Cardiac fibroblast (primary cell): Measurements from ENCODE around the gene SOX10.

Experiments
- DNase-seq, 2 donors: peaks; one replicate each; pipeline versions ENCODE4 v3.0.0 to v3.0.0-alpha.2; 2010; ENCODE audit warnings: low read depth in 2 of 2
- H3K4me3 ChIP-seq, 2 donors: replicated peaks in 1 of 2; 1 replicate in 1 of 2; 2 replicates in 1 of 2; pipeline ENCODE4 v1.5.1; 2011; ENCODE audit warnings: low read depth in 2 of 2, low read length in 2 of 2, mild to moderate bottlenecking in 2 of 2, moderate library complexity in 1 of 2
- TF ChIP-seq, protein P1 (sequence below): IDR thresholded peaks from one replicate; pipeline ENCODE4 v1.5.1; 2011; ENCODE audit warnings: low read depth, mild to moderate bottlenecking, low read length, inconsistent platforms

The SOX10 gene

DNA sequence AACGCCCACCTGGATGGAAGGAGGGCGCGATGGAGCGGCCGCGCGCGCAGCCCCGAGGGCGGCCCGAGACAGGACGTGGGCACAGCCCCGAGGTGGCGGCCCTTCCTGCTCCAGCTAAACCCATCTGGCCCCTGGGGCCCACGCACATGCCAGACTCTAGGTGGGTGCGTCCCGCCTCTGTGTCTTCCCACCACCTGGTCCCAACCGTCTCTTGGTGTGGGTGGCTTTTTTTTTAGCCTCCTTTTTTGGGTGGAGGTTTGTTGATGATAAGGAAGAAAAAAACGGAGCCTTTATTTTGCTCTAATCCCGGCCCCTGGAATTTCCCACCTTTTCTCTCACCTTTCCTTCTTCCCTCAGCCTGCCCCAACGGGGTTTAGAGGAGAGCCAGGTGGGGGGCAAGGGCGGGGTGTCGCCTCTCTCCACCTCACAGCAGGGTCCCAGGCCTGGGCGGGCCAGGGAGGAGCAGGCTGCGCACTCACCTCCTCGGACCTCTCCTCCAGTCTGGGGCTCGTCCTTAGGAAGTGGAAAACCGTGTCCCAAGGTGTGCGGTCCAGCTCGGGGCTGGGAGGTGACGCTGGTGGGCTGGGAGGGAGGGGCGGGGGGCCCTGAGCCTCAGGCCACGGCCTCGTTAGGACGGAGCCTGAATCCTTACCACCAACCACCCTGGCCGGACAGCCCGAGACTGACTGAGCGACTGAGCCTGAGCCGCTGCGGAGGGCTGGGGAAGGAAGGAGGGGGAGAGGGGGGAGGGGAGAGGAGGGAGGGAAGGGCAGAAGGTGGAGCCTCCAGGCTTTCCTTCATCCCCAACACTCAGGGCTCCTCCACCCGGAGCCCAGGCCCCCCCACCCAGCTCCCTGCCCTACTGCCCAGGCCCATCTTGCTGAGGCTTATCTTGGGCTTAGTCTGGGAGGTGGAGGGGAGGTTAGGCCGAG is at the start of gene SOX10:
TSS of gene SOX10 (minus strand) at position 696 of the 932 bp plus-strand sequence. CDS start 771 bp downstream, outside the sequence.
- no peak for DNase-seq
- TF ChIP-seq, protein P1, sequence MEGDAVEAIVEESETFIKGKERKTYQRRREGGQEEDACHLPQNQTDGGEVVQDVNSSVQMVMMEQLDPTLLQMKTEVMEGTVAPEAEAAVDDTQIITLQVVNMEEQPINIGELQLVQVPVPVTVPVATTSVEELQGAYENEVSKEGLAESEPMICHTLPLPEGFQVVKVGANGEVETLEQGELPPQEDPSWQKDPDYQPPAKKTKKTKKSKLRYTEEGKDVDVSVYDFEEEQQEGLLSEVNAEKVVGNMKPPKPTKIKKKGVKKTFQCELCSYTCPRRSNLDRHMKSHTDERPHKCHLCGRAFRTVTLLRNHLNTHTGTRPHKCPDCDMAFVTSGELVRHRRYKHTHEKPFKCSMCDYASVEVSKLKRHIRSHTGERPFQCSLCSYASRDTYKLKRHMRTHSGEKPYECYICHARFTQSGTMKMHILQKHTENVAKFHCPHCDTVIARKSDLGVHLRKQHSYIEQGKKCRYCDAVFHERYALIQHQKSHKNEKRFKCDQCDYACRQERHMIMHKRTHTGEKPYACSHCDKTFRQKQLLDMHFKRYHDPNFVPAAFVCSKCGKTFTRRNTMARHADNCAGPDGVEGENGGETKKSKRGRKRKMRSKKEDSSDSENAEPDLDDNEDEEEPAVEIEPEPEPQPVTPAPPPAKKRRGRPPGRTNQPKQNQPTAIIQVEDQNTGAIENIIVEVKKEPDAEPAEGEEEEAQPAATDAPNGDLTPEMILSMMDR = no peak
- no peak within 1 kb of the TSS for H3K4me3 ChIP-seq

DNA sequence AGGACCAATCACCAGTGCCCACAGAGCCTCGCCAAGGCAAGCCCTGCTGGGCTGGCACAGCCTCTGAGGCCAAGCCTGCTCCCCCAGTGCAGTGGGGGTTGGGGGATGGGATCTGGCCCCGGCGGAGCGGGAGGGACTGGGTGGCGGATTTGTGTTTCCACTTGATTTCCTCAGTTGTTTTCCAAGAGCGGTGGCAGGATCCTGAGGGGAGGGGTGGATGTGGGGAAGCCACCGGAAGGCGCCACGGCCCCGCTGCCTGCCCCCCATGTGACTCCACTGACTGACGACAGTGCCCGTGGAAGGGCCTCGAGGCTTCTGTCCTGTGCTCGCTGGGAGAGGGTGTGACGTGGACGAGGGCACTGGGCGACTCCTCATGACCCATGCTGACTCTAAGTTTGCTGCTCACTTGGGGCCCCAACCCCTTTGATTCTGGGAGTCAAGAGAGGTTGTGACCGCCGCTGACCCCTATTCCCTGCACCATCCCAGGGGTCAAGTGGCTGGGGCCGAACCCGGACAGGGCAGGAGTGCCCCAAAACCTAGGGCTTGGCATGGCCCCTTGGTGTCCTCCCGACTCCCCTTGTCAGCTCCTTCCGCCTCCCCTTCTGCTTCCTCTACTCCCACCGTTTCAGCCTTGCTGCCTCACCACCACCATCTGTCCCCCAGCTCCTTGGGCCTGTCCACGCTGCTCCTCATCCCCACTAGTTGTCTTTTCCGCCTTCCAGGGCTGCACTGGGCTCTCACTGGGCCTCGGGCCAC is 49.3 kb upstream of the SOX10 start:
- no peak overlapping the region for H3K4me3 ChIP-seq
- no peak for DNase-seq
- TF ChIP-seq, protein P1 = no peak

DNA sequence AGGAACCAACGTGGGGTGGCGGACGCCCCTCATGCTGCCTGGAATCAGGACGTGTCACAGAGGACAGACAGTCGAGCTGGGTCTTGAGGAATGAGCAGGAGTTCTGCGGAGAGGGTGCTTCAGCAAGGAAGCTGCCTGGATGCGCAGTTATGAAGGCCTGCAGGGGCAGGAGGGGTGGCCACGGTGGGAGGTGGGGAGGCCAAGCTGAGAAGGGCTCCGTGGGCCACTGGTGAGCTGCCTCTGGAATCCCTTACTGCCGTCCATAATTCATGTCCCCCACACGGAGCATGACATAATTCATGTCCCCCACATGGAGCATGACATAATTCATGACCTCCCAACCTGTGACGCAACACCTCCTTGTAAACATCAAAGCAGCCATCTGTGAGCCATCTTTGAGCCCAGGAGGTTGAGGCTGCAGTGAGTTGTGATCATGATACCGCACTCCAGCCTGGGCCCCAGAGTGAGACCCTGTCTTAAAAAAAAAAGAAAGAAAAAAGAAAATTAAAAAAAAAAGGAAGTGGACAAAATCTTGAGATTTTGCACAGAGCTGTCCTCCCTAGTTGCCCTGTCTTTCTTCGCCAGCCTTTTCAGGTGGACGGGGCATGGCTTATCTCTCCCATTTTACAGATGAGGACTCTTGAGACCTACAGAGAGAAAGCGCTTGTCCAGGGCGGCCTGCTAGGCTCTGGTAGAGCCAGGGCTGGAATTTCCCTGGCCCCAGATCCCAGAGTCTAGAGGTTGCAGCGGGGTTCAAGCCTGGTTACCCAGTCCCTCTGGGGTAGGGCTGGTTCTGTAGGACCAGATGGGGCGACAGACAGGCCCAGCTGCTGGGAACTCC is 48.5 kb upstream of the SOX10 start:
- TF ChIP-seq, protein P1 = no peak
- peak; percentile 71 to 89 for DNase-seq
- no peak overlapping the region for H3K4me3 ChIP-seq

DNA sequence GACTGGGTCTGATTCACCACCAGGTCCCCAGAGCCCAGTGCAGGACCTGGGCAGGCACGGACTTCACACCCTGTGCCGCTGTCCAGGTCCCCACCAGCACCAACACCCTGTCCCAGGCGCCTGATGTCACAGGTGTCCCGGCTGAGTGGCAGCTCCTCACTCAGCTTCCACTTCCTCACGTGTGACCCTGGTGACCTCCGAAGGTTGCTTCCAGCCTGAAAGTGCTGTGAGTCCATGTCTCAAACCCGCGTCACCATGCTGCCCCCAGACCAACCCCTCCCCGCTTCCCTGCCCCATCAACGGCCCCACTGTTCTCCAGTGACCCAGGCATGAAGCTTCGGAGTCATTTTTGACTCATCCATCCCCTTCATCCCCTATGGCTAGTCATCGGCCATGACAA is 47.1 kb upstream of the SOX10 start:
- no peak for DNase-seq
- TF ChIP-seq, protein P1 = no peak
- no peak overlapping the region for H3K4me3 ChIP-seq

DNA sequence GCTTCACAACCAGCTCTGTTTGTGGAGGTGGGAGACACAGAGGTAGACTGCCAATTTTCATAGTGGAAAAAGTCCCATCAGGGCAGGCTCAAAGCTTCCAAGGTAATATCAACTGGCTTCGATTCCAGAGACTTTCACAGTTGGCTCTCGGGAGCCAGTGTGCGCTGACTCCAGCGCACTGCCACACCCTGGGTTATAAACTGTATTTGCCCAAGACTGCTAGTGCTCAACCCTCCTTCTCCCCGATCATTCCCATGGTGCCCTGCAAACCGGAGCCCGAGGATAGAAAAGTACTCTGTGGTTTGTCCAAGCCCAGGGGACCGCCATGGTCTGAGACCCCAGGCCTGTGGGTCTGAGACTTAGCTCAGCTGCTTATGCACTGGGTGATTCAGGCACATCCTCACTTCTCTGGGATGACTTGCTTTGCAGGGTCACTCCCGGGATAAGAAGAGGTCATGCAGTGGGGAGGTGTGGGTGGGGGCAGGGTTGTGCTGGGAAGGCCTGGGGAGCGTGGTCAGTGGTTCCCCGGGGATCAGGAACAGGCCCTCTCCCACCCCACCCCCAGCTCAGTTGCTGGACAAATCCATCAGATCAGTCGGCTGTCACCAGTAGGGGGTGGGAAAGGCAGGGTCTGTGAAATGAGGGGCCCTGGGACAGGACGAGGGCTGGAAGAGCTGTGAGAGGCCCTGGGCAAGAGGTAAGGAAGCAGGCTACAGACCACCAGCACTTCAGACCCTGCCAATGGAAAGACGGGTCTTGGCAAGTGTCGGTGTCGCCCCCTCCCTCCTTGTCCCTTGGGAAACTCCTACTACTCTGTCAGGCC is 46.2 kb upstream of the SOX10 start:
- DNase-seq = no peak
- TF ChIP-seq, protein P1 = no peak
- H3K4me3 ChIP-seq = no peak overlapping the region

DNA sequence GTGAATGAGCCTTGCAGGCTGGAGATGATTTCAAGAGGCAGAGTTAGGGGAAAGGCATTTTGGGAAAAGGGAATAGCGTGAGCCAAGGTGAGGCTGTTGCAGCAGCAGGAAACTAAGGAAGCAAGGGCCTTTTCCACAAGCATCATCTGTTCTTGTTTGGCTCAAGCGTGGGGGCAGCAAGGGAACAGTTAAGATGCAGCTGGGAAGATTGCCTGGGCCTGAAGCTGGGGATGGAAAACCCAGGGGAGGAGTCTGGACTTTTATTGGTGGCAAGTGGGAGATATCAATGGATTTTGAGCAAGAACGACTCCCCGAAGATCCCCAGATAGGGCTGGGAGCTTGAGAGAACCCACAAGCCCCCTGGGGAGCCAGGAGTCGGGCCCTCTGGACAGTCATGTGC is 45.5 kb upstream of the SOX10 start:
- no peak for DNase-seq
- TF ChIP-seq, protein P1 = no peak
- H3K4me3 ChIP-seq = no peak overlapping the region
